HG03095 (cell line): Measurements from ENCODE around the gene OMD.

ENCODE experiments used
- ATAC-seq: cut with Tn5 transposase; IDR thresholded peaks from one replicate; pipeline ENCODE4 v1.9.1; 2021; ENCODE audit warnings: moderate library complexity; ENCODE audit not compliant: unreplicated experiment

OMD gene, protein sequence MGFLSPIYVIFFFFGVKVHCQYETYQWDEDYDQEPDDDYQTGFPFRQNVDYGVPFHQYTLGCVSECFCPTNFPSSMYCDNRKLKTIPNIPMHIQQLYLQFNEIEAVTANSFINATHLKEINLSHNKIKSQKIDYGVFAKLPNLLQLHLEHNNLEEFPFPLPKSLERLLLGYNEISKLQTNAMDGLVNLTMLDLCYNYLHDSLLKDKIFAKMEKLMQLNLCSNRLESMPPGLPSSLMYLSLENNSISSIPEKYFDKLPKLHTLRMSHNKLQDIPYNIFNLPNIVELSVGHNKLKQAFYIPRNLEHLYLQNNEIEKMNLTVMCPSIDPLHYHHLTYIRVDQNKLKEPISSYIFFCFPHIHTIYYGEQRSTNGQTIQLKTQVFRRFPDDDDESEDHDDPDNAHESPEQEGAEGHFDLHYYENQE

DNA sequence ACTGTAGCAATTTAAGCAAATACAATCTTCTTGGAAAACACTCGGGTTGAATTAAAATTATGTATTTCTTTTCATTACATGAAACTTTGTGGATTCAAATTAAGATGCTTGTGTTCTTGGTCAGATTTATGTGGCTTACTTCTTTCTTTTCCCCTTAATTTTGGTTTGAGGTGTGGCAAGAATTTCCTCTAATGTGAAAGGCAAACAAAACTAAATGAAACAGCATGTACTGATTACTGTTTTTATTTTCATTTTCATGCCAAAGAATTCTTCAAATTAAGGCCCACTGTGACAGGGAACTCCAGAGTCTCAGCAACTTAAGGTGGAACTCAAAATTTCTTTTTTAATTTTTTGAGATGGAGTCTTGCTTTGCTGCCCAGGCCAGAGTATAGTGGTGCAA is at the start of gene OMD:
TSS of gene OMD (minus strand) at position 132 of the 400 bp plus-strand sequence. CDS start 6,913 bp downstream, outside the sequence.
- no peak for ATAC-seq

DNA sequence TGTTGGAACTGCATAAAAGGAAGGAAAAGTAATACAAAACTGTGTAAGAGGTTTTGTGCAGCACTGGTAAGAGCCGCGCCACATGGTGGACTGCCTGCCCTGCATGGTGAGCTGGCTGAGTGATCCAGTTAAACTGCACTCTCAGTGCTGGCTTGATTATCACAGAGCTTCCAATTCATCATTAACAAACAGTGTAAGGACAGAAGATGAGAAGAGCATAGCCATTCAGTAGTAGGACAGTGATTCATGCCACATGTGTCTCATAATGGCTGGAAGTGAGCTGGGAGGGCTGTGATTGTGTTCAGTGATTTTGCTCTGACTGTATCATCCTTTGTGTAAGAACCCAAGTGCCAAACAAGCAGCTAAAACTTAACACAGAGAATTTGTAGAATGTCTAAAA is 43.9 kb upstream of the OMD start:
- no peak for ATAC-seq

DNA sequence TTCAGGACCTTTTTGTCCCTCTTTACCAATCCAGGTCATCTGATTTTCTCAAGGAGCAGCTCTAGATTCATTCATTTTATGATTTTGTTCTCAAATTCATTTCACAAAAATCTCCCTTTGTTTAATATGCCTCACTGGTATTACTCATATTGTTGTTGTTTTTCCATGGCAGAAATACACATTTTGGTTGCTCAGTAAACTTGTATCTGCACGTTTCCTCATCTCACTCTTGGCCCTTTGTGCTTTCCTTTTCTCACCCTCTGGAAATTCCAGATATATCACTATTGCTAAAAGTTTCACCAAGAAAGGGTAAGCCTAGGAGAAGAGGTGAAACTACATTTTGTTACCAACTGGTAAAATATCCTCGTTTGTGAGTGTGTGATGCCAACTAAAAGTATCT is 43.2 kb upstream of the OMD start:
- no peak for ATAC-seq

DNA sequence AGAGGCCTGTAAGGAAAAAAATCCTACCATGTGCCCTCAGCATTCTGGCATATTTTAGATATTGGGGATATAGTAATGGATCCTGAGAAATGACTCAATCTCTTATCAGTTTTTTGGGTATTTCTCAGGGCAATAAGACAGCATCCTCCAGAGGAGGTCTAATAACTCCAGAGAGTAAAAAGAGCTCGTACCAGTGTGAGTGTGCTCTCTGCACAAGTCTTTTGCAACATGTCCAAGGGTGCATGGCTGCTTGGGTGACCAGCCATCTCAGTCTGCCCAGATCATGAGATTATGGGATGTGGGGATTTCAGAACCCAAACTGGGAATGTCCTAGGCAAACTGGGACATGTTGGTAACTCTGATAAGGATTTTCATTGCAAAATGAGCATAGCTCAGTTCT is 42.8 kb upstream of the OMD start:
- no peak for ATAC-seq

DNA sequence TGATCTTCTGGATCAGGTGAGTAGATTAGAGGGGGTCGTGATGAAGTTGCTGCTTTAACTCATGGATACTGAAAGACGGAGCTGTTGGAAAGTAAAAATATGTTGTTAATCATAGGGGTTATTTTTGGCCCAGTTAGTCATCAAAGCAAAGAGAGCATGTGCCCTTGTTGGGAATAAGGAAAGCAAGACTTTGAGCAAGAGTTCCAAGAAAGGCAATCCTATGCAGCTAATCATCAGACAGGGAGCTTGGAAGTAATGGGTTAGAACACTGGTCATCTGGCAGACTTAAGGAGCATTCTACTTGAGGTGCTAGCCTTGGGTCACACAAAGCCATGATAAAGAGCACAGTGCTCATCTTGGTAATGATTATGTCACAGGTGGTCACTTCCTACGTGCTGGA is 39.7 kb upstream of the OMD start:
- no peak for ATAC-seq

DNA sequence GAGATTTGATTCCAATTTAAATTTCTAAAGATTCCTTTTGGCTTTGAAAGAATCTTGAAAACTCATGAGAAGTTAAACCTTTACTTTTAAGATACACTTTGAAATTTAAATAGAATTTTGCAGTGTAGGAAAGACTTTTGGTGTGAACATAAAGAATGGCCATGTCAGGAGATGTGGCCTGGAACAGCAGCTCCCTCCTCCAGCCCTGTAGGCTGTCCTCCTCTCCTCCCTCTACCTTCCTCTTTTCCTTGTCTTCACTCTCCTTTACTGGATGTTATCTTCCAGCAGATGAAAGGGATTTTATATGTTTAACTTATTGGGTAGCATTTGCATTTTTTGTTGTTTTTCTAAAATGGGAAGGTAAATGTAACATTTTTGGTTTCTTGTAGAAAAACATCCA is 39.1 kb upstream of the OMD start:
- no peak for ATAC-seq

DNA sequence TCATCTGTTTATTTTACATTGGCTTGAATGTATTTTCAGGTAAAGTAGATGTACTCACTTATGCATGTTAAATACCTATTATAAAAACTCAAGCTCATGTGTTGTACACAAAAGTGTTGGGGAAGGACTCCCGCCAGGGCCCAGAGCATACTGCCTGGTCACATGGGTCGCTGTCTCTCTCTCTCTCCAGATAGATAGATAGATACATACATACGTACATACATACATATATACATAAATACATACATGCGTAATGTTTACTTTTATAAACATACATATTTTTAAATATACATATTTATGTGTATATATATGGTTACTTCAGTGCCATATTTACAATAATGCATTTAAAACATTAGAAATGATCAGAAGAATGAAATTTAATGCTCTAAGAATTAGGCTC is 33.3 kb upstream of the OMD start:
- no peak for ATAC-seq

DNA sequence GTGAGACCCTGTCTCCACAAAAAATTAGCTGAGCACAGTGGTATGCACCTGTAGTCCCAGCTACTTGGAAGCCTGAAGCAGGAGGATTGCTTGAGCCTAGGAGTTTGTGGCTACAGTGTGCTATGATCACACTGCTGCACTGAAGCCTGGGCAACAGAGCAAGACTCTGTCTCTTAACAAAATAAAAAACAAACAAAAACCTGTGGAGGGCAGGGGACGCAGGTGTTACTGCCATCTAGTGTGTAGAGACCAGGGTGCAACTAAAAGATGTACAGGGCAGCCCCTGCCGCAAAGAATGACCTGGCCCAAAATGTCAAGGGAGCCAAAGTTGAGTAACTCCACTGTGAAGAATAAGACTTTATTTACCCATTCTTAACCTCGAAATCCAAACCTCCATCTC is 30.9 kb upstream of the OMD start:
- ATAC-seq = no peak

DNA sequence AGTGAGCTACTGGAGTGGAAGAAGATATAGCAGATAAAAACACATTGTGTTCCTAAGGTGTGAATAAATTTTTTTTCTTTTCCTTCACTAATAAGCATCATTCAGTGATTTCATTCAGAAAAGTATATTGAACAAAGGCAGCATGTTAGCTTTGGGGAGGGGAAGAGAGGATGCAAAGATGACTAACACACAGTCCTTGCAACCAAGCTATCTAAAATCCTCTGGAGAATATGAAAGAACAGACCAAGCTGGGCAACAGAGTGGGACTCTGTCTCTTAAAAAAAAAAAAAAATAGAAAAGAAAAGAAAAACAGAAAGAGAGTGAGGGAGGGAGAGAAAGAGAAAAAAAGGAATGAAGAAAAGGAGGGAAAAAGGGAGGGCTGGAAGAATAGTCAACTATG is 22.3 kb upstream of the OMD start:
- no peak for ATAC-seq

DNA sequence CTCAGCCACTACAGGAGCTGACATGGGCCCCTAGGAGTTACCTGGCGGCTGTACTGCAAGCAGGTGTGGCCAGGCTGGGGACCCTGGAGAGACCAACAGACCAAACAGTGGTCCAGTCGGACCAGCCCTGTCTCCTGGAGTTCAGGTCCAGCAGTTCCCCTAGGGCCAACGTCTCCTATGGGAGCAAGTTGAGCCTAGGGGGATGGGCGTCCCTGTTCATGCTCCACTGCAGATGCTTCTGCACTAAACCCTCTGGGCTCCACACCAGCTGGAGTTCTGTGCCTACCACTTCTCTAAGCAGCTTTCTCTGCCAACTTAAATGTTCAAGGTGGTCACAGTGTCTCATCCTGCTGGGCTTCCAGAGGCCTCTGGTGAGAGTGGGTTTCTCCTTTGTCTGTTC is 20.6 kb upstream of the OMD start:
- no peak for ATAC-seq

DNA sequence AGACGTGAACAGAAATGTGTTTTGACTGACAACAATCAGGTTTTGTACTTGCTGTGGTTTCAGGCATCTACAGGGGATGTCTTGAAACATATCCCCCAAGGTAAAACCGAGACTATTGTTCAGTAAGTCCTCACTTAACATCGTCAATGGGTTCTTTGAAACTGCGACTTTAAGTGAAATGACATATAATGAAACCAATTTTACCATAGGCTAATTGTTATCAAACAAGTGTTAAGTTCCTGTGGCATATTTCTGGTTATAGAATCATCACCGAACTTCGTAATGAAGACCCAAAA is 16.4 kb upstream of the OMD start:
- ATAC-seq = no peak

DNA sequence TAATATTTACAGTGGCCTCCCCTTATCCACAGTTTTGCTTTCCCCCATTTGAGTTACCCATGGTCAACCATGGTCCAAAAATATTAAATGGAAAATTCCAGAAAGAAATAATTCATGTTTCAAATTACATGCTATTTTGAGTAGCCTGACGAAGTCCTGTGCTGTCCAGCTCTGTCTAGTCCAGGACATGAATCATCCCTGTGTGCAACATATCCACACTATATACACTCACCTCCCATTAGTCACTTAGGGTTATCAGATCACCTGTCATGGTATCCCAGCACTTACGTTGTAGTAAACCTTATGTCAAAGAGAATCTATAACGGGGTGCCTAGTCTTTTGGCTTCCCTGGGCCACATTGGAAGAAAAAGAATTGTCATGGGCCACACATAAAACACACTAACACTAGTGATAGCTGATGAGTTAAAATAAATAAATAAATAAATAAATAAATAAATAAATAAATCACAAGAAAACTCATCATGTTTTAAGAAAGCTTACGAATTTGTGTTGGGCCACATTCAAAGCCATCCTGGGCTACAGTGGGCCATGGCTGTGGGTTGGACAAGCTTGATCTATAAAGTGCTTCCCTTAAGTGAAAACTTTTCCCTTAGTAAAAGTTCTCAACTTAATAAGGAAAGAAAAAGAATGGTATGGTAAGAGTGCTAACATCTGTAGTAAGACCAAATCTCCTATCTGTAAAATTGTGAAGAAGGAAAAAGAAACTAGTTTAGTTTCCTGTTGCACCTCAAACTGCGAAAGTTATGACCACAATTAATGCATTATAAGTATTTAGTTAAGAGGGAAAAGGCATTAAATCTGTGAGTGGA is 15.9 kb upstream of the OMD start:
- ATAC-seq = no peak

DNA sequence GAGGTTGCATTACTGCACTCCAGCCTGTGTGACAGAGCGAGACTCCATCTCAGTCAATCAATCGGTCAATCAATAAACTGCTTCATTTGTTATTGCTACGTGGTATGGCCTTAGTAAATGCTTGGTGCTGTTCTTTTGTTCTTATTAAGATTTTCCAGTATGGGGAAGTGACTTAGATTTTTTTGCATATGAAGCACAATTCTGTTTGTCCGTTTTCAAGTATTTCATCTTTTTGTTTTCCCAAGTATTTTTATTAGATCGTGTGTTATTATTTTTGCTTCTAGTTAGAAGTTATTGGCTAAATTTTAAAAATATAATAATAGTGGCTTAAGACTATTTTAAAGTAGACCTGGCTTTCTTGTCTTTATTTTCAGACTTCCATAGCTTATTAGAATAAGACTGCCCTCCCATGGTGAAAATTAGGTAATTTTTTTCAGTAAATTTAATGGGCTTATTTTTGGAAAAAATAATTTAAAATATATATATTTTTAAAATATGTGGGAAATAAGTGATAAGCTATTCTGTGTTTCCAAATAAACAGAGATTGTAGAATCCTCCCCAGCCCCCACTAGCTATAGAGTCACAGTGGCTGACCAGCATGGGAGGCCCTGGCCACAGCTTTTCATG is 14.7 kb upstream of the OMD start:
- no peak for ATAC-seq

DNA sequence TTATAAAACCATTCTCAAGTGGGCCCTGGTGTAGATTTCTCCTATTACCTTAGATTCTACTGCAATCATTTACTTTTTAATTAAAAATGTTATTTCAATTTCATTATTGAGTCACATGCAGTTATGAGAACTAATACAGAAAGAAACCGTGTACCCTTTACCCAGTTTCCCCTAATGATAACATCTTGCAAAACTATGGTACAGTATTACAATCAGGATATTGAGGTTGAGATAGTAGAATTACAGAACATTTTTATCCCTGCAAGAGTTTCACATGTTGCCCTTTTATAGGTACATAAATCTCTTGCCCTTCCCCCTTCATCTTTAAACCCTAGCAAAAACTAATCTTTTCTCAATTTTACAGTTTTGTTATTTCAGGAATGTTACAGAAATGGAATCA is 11.0 kb upstream of the OMD start:
- no peak for ATAC-seq

DNA sequence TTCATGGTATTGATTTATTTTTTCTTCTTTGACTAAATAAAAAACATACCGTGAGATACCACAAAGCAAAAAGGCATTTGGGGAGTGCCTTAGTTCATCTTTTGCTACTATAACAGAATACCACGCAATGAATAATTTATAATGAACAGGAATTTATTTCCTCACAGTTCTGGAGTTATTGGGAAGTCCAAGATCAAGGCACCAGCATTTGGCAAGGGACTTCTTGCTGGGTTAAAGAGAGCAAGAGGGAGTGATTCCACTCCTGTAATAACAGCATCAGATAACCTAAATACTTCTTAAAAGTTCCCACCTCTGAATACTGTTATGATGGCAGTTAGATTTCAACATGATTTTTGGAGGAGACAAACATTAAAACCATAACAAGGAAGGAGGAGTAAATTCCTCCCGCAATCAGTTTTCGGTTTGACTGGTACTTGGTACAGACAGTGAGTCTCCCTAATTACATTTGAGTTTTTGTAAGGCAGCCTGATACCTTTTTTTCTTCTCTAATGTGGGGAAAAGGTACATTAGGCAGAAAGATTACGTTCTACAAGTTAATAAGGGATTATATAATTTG is 8.8 kb upstream of the OMD start:
- no peak for ATAC-seq

DNA sequence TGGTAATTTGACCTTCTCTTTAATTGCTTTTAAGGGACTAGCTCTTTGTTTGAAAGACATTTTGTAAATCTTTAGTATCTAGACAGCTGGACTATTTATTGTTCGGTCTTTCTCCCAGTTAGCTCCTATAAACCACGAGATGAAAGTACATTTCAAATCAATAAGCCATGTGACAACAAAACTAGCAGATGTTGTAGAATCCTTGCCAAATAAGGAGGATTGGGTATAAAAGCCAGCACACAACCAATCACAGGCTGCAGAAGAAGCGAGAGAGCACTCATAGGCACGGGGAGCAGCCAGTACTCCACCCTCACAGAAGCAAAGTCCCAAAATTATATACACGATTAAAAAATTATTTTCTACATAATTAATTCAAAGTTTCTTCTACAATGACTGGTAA is 8.1 kb upstream of the OMD start:
- ATAC-seq = no peak

DNA sequence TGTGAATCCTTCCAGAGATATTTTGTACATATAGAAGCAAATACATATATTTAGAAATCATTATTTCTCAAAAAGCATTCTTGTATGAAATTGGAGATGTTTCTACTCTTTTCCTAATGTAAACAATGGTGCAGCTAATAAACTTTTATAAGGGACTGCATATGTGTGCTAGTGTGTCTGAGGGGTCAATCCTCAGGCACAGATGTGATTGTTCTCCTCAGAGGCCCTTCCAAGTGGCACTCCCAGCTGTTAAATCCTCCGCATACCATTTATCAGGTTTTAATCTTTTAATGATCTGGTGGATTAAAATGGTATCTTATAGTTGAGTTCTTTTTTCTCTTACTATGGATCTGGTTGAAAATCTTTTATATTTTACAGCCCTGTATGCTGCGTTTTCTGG is 5.6 kb upstream of the OMD start:
- ATAC-seq = no peak

DNA sequence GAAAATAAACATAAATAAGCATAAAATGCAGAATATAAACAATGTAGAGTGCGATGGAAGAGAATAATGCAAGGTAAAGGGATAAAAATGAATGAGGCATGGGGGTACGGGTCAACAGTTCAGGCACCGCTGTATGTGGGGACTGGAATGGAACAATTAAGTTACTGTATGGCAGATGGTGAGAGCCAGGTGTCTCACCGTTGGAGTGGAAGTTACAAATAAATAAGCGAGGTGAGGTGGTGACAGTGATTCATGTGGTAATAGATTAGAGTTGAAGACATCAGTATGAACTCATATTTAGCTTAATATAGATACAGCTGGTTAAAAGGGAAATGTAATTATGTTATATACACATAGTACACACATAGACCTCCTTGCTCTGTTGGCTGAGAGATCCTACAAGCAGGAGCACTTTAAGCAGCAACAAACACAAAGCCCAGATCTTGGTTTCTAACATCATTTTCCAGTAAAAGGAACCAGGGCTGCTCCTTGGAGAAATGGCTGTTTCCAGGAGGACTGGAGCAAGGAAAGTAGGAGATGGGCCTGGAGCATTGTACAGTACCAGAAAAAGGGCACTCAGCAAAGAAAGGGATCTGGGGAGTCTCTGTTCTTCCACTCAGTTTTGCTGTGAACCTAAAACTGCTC is 2.4 kb upstream of the OMD start:
- ATAC-seq = no peak

DNA sequence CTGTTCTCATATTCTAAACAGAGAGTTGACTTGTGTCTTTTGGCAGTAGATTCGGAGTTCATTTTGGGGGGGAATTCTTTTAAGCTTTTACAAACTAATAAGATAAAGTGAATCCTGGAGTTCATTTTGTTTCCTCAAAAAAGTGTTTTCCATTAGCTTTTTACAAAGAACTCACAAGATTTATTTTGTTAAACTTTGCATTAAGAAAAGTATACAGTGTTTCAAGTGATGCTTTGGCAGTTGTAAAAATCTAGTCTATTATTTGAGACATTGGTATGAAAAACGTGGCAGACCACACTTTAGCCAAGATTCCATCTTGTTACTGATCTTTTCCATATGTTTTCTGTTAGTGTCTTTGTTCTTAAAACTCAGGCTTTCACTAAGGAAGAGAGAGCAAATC is 1.2 kb upstream of the OMD start:
- no peak for ATAC-seq

DNA sequence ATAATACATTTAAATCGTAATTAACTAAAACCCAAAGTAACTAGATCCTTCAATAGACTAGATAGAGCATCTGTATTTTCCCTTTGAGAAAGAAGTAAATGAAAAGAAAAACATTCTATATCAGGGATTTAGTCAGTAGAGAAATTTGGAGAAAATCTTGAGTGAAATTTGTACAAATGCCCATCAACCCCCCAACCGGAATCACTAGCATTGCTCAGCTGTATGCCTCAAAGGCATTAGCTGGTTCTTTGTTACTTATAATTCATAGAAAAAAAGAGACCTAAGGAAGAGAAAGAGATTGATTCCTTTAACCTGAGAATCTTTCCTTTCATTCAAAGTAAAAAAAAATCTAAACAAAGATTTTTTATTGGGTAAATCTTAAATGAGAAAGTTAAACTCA is 659 bp downstream of the OMD start:
- ATAC-seq = no peak

DNA sequence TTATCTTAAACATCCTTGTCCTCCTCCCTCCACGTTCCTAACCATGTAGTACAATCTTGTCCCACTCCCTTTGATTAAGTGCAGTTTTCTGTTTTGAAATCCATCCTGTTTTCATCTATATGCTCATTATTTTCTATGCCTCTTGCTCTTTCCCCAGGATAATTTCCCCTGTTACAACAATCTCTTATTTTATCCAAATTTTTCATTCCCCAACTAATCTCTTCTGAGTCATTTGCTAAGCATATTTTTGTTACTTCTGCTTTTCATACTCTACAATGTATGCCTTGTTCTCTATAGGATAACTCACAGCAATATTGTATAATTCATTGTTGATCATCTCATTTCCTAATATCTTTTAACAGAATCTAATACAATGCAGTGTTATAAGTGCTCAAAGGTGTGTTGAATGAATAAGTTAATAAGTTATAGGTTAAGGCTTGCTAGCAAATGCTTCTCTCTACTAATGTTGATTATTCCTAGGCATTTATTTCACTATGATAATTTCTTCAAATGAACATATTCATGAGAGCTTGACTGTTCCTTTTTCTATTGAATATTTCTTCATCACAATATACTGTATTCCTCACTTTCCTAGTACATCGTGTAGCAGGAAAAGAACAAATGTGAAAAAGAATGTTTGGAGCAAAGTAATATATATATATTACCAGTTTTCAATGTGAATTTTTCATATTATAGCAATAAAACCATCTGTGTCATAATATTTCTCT is 1.5 kb downstream of the OMD start:
- no peak for ATAC-seq
